ENCODE data around the gene OSGIN1.

DNA sequence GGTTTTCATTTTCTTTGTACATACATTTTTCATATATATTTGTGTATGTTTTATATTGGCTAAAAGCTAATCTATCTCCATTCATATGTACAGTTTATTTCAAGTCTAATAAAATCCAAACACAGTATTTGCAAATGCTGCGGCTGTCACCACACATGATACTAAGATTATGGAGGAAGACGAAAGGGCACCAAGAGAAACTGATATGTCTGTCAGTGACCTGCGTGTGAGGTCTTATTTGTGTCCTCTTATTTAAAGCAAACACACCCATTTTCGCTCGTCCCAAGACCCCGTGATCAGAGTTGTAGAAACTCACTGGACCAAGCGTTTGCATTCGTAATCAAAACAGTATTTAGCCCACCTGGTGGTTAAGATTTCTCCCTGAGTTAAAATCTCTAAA lies 45.9 kb upstream of the OSGIN1 start:
- TF ChIP-seq, protein P1, sequence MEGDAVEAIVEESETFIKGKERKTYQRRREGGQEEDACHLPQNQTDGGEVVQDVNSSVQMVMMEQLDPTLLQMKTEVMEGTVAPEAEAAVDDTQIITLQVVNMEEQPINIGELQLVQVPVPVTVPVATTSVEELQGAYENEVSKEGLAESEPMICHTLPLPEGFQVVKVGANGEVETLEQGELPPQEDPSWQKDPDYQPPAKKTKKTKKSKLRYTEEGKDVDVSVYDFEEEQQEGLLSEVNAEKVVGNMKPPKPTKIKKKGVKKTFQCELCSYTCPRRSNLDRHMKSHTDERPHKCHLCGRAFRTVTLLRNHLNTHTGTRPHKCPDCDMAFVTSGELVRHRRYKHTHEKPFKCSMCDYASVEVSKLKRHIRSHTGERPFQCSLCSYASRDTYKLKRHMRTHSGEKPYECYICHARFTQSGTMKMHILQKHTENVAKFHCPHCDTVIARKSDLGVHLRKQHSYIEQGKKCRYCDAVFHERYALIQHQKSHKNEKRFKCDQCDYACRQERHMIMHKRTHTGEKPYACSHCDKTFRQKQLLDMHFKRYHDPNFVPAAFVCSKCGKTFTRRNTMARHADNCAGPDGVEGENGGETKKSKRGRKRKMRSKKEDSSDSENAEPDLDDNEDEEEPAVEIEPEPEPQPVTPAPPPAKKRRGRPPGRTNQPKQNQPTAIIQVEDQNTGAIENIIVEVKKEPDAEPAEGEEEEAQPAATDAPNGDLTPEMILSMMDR (IDR thresholded peaks at IDR 0.05) = no peak
- TF ChIP-seq POLR2A (IDR thresholded peaks at IDR 0.05) = no peak

Measured in right lobe of liver (tissue), 4 donors.